Liver (tissue), 9 donors: ENCODE data around the gene LEKR1. TPM values are rescaled to one million over a fixed set of nuclear protein-coding genes. Genes with fewer than 3 reads are reported as not detected.

ENCODE experiments used
- DNase-seq: peaks from one replicate; pipeline ENCODE4 v3.0.0-alpha.2; 2017; ENCODE audit warnings: low spot score
- H3K27ac ChIP-seq, 2 donors: one replicate each; pipeline ENCODE4 v1.7.0; 2013; ENCODE audit warnings: inconsistent platforms in 2 of 2, low read length in 2 of 2, control low read depth in 1 of 2, low read depth in 1 of 2, mild to moderate bottlenecking in 1 of 2
- H3K27me3 ChIP-seq, 4 donors: one replicate each; pipeline versions ENCODE4 v1.6.1 to v1.7.0; 2013; ENCODE audit warnings: low read length in 3 of 4, inconsistent platforms in 1 of 4, mild to moderate bottlenecking in 1 of 4, moderate library complexity in 1 of 4; ENCODE audit not compliant: control insufficient read depth in 4 of 4, insufficient read depth in 4 of 4
- H3K36me3 ChIP-seq, 4 donors: one replicate each; pipeline versions ENCODE4 v1.6.1 to v1.7.0; 2013; ENCODE audit warnings: low read length in 3 of 4, mild to moderate bottlenecking in 3 of 4, low read depth in 1 of 4, moderate library complexity in 1 of 4; ENCODE audit not compliant: control insufficient read depth in 4 of 4, insufficient read depth in 3 of 4
- H3K4me1 ChIP-seq, 4 donors: one replicate each; pipeline versions ENCODE4 v1.6.1 to v1.7.0; 2013; ENCODE audit warnings: low read length in 3 of 4, mild to moderate bottlenecking in 3 of 4, moderate library complexity in 1 of 4; ENCODE audit not compliant: control insufficient read depth in 4 of 4, insufficient read depth in 4 of 4
- H3K4me3 ChIP-seq, 3 donors: one replicate each; pipeline versions ENCODE4 v1.6.1 to v1.7.0; 2013; ENCODE audit warnings: low read length in 3 of 3, control low read depth in 1 of 3, low read depth in 1 of 3, mild to moderate bottlenecking in 1 of 3
- H3K9ac ChIP-seq, 2 donors: one replicate each; pipeline ENCODE4 v1.7.0; 2013; ENCODE audit warnings: low read length in 2 of 2, mild to moderate bottlenecking in 2 of 2, moderate library complexity in 2 of 2, control low read depth in 1 of 2, low read depth in 1 of 2
- H3K9me3 ChIP-seq, 4 donors: one replicate each; pipeline versions ENCODE4 v1.6.1 to v1.7.0; 2013; ENCODE audit warnings: low read length in 3 of 4; ENCODE audit not compliant: control insufficient read depth in 4 of 4
- EGR1 ChIP-seq, 2 donors: IDR thresholded peaks; 2 replicates each; pipeline ENCODE4 v1.6.1; 2016 to 2018; ENCODE audit warnings: antibody characterized with exemption in 2 of 2, low read depth in 2 of 2
- FOXA1 ChIP-seq: IDR thresholded peaks from 2 replicates; pipeline ENCODE4 v1.6.1; 2016; ENCODE audit warnings: antibody characterized with exemption
- FOXA2 ChIP-seq: IDR thresholded peaks from 2 replicates; pipeline ENCODE4 v1.6.1; 2016; ENCODE audit warnings: antibody characterized with exemption
- GABPA ChIP-seq, 2 donors: IDR thresholded peaks in 1 of 2; conservative IDR thresholded peaks in 1 of 2; 2 replicates each; pipeline ENCODE4 v1.6.1; 2016; ENCODE audit warnings: antibody characterized with exemption in 2 of 2, mild to moderate bottlenecking in 1 of 2, moderate library complexity in 1 of 2
- HNF4G ChIP-seq: IDR thresholded peaks from 2 replicates; pipeline ENCODE4 v1.6.1; 2016; ENCODE audit warnings: antibody characterized with exemption
- JUND ChIP-seq, 2 donors: IDR thresholded peaks; 2 replicates each; pipeline ENCODE4 v1.6.1; 2016; ENCODE audit warnings: antibody characterized with exemption in 2 of 2
- MAX ChIP-seq: IDR thresholded peaks from 2 replicates; pipeline ENCODE4 v1.6.1; 2016; ENCODE audit warnings: antibody characterized with exemption
- NR2F2 ChIP-seq: IDR thresholded peaks from 2 replicates; pipeline ENCODE4 v1.6.1; 2016; ENCODE audit warnings: antibody characterized with exemption
- RAD21 ChIP-seq, 2 donors: IDR thresholded peaks; 2 replicates each; pipeline ENCODE4 v1.6.1; 2016; ENCODE audit warnings: antibody characterized with exemption in 2 of 2, mild to moderate bottlenecking in 2 of 2
- SP1 ChIP-seq: IDR thresholded peaks from 2 replicates; pipeline ENCODE4 v1.6.1; 2018; ENCODE audit warnings: antibody characterized with exemption, mild to moderate bottlenecking
- YY1 ChIP-seq: IDR thresholded peaks from 2 replicates; pipeline ENCODE4 v1.6.1; 2016; ENCODE audit warnings: antibody characterized with exemption, mild to moderate bottlenecking
- ZBTB33 ChIP-seq: IDR thresholded peaks from 2 replicates; pipeline ENCODE4 v1.6.1; 2016; ENCODE audit warnings: antibody characterized with exemption
- WGBS: extraction: QIAGEN DNeasy Blood & Tissue Kit; methylation state at CpG from one replicate; pipeline ENCODE4 v1.1.7; 2013; 5-methylcytosine and 5-hydroxymethylcytosine counted together
- polyA plus RNA-seq, 2 donors: library from polyadenylated mRNA; stranded (reverse) in 1 of 2; unstranded in 1 of 2; fragments of 200-250 nt in 1 of 2; fragments of >200 nt in 1 of 2; fragmentation: Nextera tagmentation in 1 of 2; extraction: Ambion mirVana in 1 of 2; gene quantifications; one replicate each; pipeline versions ENCODE4 v1.2.1 to v1.2.3, GENCODE V29; 2013 to 2015
- total RNA-seq, 2 donors: library from RNA; depleted of rRNA; stranded (reverse); fragments of >200 nt; gene quantifications; one replicate each; pipeline ENCODE4 v1.2.3, GENCODE V29; 2014
- TF ChIP-seq, protein P1 (sequence below): IDR thresholded peaks from 2 replicates; pipeline ENCODE4 v1.6.1; 2016; ENCODE audit warnings: antibody characterized with exemption, mild to moderate bottlenecking
- TF ChIP-seq, protein P2 (sequence below): fragments of 150-350 bp; IDR thresholded peaks from 2 replicates; pipeline ENCODE4 v1.5.1; 2017; ENCODE audit warnings: improper control_type of control experiment, low read depth, low read length; ENCODE audit not compliant: missing input control
- donor health status: healthy.
- donor health status: healthy.
- donor health status: healthy.
- donor health status: healthy.
- donor health status: healthy.

LEKR1 gene
- total and polyA plus RNA-seq, 4 donors = 0.19 to 0.72 (median 0.44) TPM

DNA sequence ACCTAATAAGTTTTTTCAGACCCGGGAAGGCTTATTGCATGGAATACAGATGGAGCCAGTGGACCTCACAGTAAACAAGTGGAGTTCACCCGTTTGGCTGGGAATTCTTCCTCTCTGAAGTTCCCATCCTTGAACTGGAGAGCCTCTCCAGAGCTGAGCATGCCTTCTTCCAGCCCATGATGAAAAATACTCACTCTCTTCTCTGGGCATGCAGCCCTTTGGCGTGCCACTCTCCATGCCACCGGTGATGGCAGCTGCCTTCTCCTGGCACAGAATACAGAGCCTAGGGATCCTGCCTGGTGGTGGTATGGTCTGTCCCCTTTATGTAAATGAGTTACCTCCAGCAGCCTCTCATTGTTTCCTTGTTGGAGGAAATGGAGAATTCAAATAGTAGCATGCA is 150.8 kb downstream of the LEKR1 start:
- no peak overlapping the region for H3K9ac ChIP-seq
- no peak overlapping the region for H3K27ac ChIP-seq
- H3K36me3 ChIP-seq = no peaks in the 10 kb centered on the region
- no peak for DNase-seq
- H3K9me3 ChIP-seq = no peaks in the 10 kb centered on the region
- H3K27me3 ChIP-seq = no peaks in the 10 kb centered on the region
- H3K4me3 ChIP-seq = no peak overlapping the region
- H3K4me1 ChIP-seq = no peaks in the 10 kb centered on the region
- TF ChIP-seq ZBTB33 (no peak), GABPA (IDR thresholded peaks at IDR 0.05 in 1 of 2, conservative IDR thresholded peaks at IDR 0.05 in 1 of 2) (no peak), FOXA1 (no peak), EGR1 (IDR thresholded peaks at IDR 0.05; ENCODE audit: low read depth in 2 of 2) (no peak), YY1 (no peak), NR2F2 (no peak), SP1 (no peak), MAX (no peak), JUND (IDR thresholded peaks at IDR 0.05) (no peak)
- TF ChIP-seq, protein P1, sequence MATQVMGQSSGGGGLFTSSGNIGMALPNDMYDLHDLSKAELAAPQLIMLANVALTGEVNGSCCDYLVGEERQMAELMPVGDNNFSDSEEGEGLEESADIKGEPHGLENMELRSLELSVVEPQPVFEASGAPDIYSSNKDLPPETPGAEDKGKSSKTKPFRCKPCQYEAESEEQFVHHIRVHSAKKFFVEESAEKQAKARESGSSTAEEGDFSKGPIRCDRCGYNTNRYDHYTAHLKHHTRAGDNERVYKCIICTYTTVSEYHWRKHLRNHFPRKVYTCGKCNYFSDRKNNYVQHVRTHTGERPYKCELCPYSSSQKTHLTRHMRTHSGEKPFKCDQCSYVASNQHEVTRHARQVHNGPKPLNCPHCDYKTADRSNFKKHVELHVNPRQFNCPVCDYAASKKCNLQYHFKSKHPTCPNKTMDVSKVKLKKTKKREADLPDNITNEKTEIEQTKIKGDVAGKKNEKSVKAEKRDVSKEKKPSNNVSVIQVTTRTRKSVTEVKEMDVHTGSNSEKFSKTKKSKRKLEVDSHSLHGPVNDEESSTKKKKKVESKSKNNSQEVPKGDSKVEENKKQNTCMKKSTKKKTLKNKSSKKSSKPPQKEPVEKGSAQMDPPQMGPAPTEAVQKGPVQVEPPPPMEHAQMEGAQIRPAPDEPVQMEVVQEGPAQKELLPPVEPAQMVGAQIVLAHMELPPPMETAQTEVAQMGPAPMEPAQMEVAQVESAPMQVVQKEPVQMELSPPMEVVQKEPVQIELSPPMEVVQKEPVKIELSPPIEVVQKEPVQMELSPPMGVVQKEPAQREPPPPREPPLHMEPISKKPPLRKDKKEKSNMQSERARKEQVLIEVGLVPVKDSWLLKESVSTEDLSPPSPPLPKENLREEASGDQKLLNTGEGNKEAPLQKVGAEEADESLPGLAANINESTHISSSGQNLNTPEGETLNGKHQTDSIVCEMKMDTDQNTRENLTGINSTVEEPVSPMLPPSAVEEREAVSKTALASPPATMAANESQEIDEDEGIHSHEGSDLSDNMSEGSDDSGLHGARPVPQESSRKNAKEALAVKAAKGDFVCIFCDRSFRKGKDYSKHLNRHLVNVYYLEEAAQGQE = no peak
- WGBS = 91% methylated on average over 4 of the region's 4 CpGs

GRCh38 chr3:156978481-156978961 is 152.4 kb downstream of the LEKR1 start:
- no peak for TF ChIP-seq FOXA2
- TF ChIP-seq, protein P2, sequence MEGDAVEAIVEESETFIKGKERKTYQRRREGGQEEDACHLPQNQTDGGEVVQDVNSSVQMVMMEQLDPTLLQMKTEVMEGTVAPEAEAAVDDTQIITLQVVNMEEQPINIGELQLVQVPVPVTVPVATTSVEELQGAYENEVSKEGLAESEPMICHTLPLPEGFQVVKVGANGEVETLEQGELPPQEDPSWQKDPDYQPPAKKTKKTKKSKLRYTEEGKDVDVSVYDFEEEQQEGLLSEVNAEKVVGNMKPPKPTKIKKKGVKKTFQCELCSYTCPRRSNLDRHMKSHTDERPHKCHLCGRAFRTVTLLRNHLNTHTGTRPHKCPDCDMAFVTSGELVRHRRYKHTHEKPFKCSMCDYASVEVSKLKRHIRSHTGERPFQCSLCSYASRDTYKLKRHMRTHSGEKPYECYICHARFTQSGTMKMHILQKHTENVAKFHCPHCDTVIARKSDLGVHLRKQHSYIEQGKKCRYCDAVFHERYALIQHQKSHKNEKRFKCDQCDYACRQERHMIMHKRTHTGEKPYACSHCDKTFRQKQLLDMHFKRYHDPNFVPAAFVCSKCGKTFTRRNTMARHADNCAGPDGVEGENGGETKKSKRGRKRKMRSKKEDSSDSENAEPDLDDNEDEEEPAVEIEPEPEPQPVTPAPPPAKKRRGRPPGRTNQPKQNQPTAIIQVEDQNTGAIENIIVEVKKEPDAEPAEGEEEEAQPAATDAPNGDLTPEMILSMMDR = no peak
- TF ChIP-seq HNF4G = no peak
- no peak for TF ChIP-seq ZBTB33
- no peak for TF ChIP-seq RAD21 (IDR thresholded peaks at IDR 0.05)
- H3K27ac ChIP-seq = no peak overlapping the region
- H3K27me3 ChIP-seq = no peaks in the 10 kb centered on the region
- H3K9me3 ChIP-seq = no peaks in the 10 kb centered on the region
- 77% methylated on average over 2 of the region's 2 CpGs for WGBS
- H3K4me3 ChIP-seq = no peak overlapping the region
- no peak for DNase-seq
- H3K36me3 ChIP-seq = no peaks in the 10 kb centered on the region
- H3K9ac ChIP-seq = no peak overlapping the region
- H3K4me1 ChIP-seq = no peaks in the 10 kb centered on the region
